Measurements from ENCODE around the gene MEGF11.

The MEGF11 gene

GRCh38 chr15:66130496-66131034 is 123.0 kb downstream of the MEGF11 start:
- Histone ChIP-seq H3K27ac (ENCODE audit: low read depth, low read length, severe bottlenecking) (no peak overlapping the region), H3K4me3 (ENCODE audit: extremely low read depth, insufficient read depth, low read length, poor library complexity, severe bottlenecking) (no peak overlapping the region), H3K36me3 (ENCODE audit: control insufficient read depth, insufficient read depth, low read length) (no peaks in the 10 kb centered on the region), H3K9me3 (ENCODE audit: control insufficient read depth, low read length) (no peaks in the 10 kb centered on the region), H3K4me1 (ENCODE audit: control insufficient read depth, insufficient read depth, low read length, poor library complexity, severe bottlenecking) (peaks cover 2% of the 10 kb centered on the region)
- 33 to 80% methylated on average over 1 of the region's 3 CpGs for WGBS, 2 experiments (ENCODE audit: insufficient coverage in 2 of 2)

GRCh38 chr15:66129586-66129985 is 124.0 kb downstream of the MEGF11 start:
- no peaks in the 10 kb centered on the region for H3K9me3 ChIP-seq (ENCODE audit: control insufficient read depth, low read length)
- WGBS, 2 experiments (ENCODE audit: insufficient coverage in 2 of 2) = 76 to 83% methylated on average over 5 to 6 of the region's 7 CpGs
- H3K4me1 ChIP-seq (ENCODE audit: control insufficient read depth, insufficient read depth, low read length, poor library complexity, severe bottlenecking) = peaks cover 2% of the 10 kb centered on the region
- H3K36me3 ChIP-seq (ENCODE audit: control insufficient read depth, insufficient read depth, low read length) = no peaks in the 10 kb centered on the region
- H3K27ac ChIP-seq (ENCODE audit: low read depth, low read length, severe bottlenecking) = no peak overlapping the region
- H3K4me3 ChIP-seq (ENCODE audit: extremely low read depth, insufficient read depth, low read length, poor library complexity, severe bottlenecking) = no peak overlapping the region

- Histone ChIP-seq H3K27ac (ENCODE audit: low read depth, low read length, severe bottlenecking) (no peak overlapping the region), H3K4me3 (ENCODE audit: extremely low read depth, insufficient read depth, low read length, poor library complexity, severe bottlenecking) (no peak overlapping the region), H3K9me3 (ENCODE audit: control insufficient read depth, low read length) (no peaks in the 10 kb centered on the region), H3K4me1 (ENCODE audit: control insufficient read depth, insufficient read depth, low read length, poor library complexity, severe bottlenecking) (peaks cover 2% of the 10 kb centered on the region), H3K36me3 (ENCODE audit: control insufficient read depth, insufficient read depth, low read length) (no peaks in the 10 kb centered on the region)
- WGBS, 2 experiments (ENCODE audit: insufficient coverage in 2 of 2) = 85 to 92% methylated on average over 6 to 8 of the region's 8 CpGs
Observed at GRCh38 chr15:66128116-66128680, 125.4 kb downstream of the MEGF11 start.

- Histone ChIP-seq H3K27ac (ENCODE audit: low read depth, low read length, severe bottlenecking) (no peak overlapping the region), H3K4me3 (ENCODE audit: extremely low read depth, insufficient read depth, low read length, poor library complexity, severe bottlenecking) (no peak overlapping the region), H3K9me3 (ENCODE audit: control insufficient read depth, low read length) (no peaks in the 10 kb centered on the region), H3K36me3 (ENCODE audit: control insufficient read depth, insufficient read depth, low read length) (no peaks in the 10 kb centered on the region), H3K4me1 (ENCODE audit: control insufficient read depth, insufficient read depth, low read length, poor library complexity, severe bottlenecking) (no peaks in the 10 kb centered on the region)
- WGBS, 2 experiments (ENCODE audit: insufficient coverage in 2 of 2) = 83 to 86% methylated on average over 5 of the region's 5 CpGs
Observed at GRCh38 chr15:66126456-66126855, 127.1 kb downstream of the MEGF11 start.

- WGBS, 2 experiments (ENCODE audit: insufficient coverage in 2 of 2) = 65 to 79% methylated on average over 4 to 5 of the region's 6 CpGs
- Histone ChIP-seq H3K9me3 (ENCODE audit: control insufficient read depth, low read length) (no peaks in the 10 kb centered on the region), H3K27ac (ENCODE audit: low read depth, low read length, severe bottlenecking) (no peak overlapping the region), H3K4me3 (ENCODE audit: extremely low read depth, insufficient read depth, low read length, poor library complexity, severe bottlenecking) (no peak overlapping the region), H3K36me3 (ENCODE audit: control insufficient read depth, insufficient read depth, low read length) (no peaks in the 10 kb centered on the region), H3K4me1 (ENCODE audit: control insufficient read depth, insufficient read depth, low read length, poor library complexity, severe bottlenecking) (no peaks in the 10 kb centered on the region)
Observed at GRCh38 chr15:66126031-66126441, 127.5 kb downstream of the MEGF11 start.

- no peak overlapping the region for H3K27ac ChIP-seq (ENCODE audit: low read depth, low read length, severe bottlenecking)
- 81 to 85% methylated on average over 2 of the region's 2 CpGs for WGBS, 2 experiments (ENCODE audit: insufficient coverage in 2 of 2)
- no peaks in the 10 kb centered on the region for H3K4me1 ChIP-seq (ENCODE audit: control insufficient read depth, insufficient read depth, low read length, poor library complexity, severe bottlenecking)
- H3K36me3 ChIP-seq (ENCODE audit: control insufficient read depth, insufficient read depth, low read length) = no peaks in the 10 kb centered on the region
- H3K4me3 ChIP-seq (ENCODE audit: extremely low read depth, insufficient read depth, low read length, poor library complexity, severe bottlenecking) = no peak overlapping the region
- no peaks in the 10 kb centered on the region for H3K9me3 ChIP-seq (ENCODE audit: control insufficient read depth, low read length)
Observed at GRCh38 chr15:66124651-66125050, 128.9 kb downstream of the MEGF11 start.

GRCh38 chr15:66123799-66124198 is 129.8 kb downstream of the MEGF11 start:
- Histone ChIP-seq H3K4me1 (ENCODE audit: control insufficient read depth, insufficient read depth, low read length, poor library complexity, severe bottlenecking) (no peaks in the 10 kb centered on the region), H3K27ac (ENCODE audit: low read depth, low read length, severe bottlenecking) (no peak overlapping the region), H3K9me3 (ENCODE audit: control insufficient read depth, low read length) (no peaks in the 10 kb centered on the region), H3K4me3 (ENCODE audit: extremely low read depth, insufficient read depth, low read length, poor library complexity, severe bottlenecking) (no peak overlapping the region), H3K36me3 (ENCODE audit: control insufficient read depth, insufficient read depth, low read length) (no peaks in the 10 kb centered on the region)
- WGBS, 2 experiments (ENCODE audit: insufficient coverage in 2 of 2) = 84 to 92% methylated on average over 6 to 7 of the region's 8 CpGs

GRCh38 chr15:66120422-66120821 is 133.1 kb downstream of the MEGF11 start:
- Histone ChIP-seq H3K4me3 (ENCODE audit: extremely low read depth, insufficient read depth, low read length, poor library complexity, severe bottlenecking) (no peak overlapping the region), H3K27ac (ENCODE audit: low read depth, low read length, severe bottlenecking) (no peak overlapping the region), H3K4me1 (ENCODE audit: control insufficient read depth, insufficient read depth, low read length, poor library complexity, severe bottlenecking) (no peaks in the 10 kb centered on the region), H3K36me3 (ENCODE audit: control insufficient read depth, insufficient read depth, low read length) (no peaks in the 10 kb centered on the region), H3K9me3 (ENCODE audit: control insufficient read depth, low read length) (no peaks in the 10 kb centered on the region)
- 87 to 100% methylated on average over 1 to 4 of the region's 5 CpGs for WGBS, 2 experiments (ENCODE audit: insufficient coverage in 2 of 2)

- H3K4me1 ChIP-seq (ENCODE audit: control insufficient read depth, insufficient read depth, low read length, poor library complexity, severe bottlenecking) = no peaks in the 10 kb centered on the region
- no peak overlapping the region for H3K4me3 ChIP-seq (ENCODE audit: extremely low read depth, insufficient read depth, low read length, poor library complexity, severe bottlenecking)
- no CpG with 5 or more reads among the region's 4 CpGs for WGBS, 2 experiments (ENCODE audit: insufficient coverage in 2 of 2)
- no peak overlapping the region for H3K27ac ChIP-seq (ENCODE audit: low read depth, low read length, severe bottlenecking)
- H3K9me3 ChIP-seq (ENCODE audit: control insufficient read depth, low read length) = no peaks in the 10 kb centered on the region
- no peaks in the 10 kb centered on the region for H3K36me3 ChIP-seq (ENCODE audit: control insufficient read depth, insufficient read depth, low read length)
Observed at GRCh38 chr15:66117841-66118240, 135.7 kb downstream of the MEGF11 start.

- Histone ChIP-seq H3K27ac (ENCODE audit: low read depth, low read length, severe bottlenecking) (no peak overlapping the region), H3K4me3 (ENCODE audit: extremely low read depth, insufficient read depth, low read length, poor library complexity, severe bottlenecking) (no peak overlapping the region), H3K36me3 (ENCODE audit: control insufficient read depth, insufficient read depth, low read length) (no peaks in the 10 kb centered on the region), H3K9me3 (ENCODE audit: control insufficient read depth, low read length) (no peaks in the 10 kb centered on the region), H3K4me1 (ENCODE audit: control insufficient read depth, insufficient read depth, low read length, poor library complexity, severe bottlenecking) (no peaks in the 10 kb centered on the region)
- WGBS, 2 experiments (ENCODE audit: insufficient coverage in 2 of 2) = 75 to 84% methylated on average over 11 to 15 of the region's 18 CpGs
Observed at GRCh38 chr15:66115568-66116206, 137.9 kb downstream of the MEGF11 start.

GRCh38 chr15:66114863-66115425 is 138.6 kb downstream of the MEGF11 start:
- no peaks in the 10 kb centered on the region for H3K4me1 ChIP-seq (ENCODE audit: control insufficient read depth, insufficient read depth, low read length, poor library complexity, severe bottlenecking)
- H3K9me3 ChIP-seq (ENCODE audit: control insufficient read depth, low read length) = no peaks in the 10 kb centered on the region
- no peaks in the 10 kb centered on the region for H3K36me3 ChIP-seq (ENCODE audit: control insufficient read depth, insufficient read depth, low read length)
- H3K27ac ChIP-seq (ENCODE audit: low read depth, low read length, severe bottlenecking) = no peak overlapping the region
- 94 to 95% methylated on average over 7 to 8 of the region's 8 CpGs for WGBS, 2 experiments (ENCODE audit: insufficient coverage in 2 of 2)
- H3K4me3 ChIP-seq (ENCODE audit: extremely low read depth, insufficient read depth, low read length, poor library complexity, severe bottlenecking) = no peak overlapping the region

Measured in mesodermal cell (in vitro differentiated cells).